Regular cardiac myocyte (primary cell): ENCODE results near the gene GIGYF1. TPM values are rescaled to one million over a fixed set of nuclear protein-coding genes. Genes with fewer than 3 reads are reported as not detected.

ENCODE experiments used
- total RNA-seq: library from RNA; depleted of rRNA; stranded (reverse); fragments of >200 nt; gene quantifications from 2 replicates; pipeline ENCODE4 v1.2.3, GENCODE V29; 2014

GIGYF1 gene
- total RNA-seq: 9.8 and 13.2 TPM in 2 replicates

DNA sequence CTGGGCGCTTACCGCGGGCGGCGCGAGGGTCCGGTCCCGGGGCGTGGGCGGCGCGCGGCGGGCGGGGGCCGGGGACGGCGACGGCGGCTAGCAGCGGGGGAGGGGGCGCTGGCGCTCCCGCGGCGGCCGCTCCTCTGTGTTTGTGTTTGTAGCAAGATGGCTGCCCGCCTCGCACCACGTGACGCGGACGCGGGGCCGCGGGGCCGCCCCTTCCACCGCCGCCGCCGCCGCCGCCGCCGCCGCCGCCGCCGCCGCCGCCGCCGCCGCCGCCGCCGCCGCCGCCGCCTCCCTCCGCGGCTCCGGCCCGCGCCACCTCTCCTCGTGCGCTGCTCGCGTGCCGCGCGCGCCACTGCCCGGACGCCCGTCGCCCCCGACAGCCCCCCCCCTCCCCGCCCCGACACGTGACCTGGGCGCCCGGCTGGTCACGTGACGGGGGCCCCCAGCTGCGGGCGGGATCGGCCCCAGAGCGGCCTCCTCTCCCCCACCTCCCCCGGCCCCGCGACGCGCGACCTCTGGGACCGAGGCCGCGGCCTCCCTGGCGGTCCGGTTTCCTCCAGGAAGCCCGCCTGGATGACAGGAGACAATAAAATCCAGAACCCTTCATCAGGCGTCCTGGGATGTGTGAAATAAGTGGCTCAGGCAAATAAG is at the start of gene GIGYF1:
TSS of gene GIGYF1 (minus strand) at position 153 of the 648 bp plus-strand sequence. CDS start 6,012 bp downstream, outside the sequence.

DNA sequence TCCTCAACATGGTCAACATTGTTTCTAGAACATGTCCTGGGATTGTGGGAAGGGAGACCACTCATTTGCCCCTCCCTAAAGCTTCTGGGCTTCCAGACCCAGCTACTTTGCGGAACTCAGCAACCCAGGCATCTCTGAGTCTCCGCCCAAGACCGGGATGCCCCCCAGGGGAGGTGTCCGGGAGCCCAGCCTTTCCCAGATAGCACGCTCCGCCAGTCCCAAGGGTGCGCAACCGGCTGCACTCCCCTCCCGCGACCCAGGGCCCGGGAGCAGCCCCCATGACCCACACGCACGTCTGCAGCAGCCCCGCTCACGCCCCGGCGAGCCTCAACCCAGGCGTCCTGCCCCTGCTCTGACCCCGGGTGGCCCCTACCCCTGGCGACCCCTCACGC is 26.2 kb upstream of the GIGYF1 start, which contains the start of gene EPO:
TSS of gene EPO (plus strand) at position 190 of the 392 bp plus-strand sequence. CDS start 513 bp downstream, outside the sequence.

DNA sequence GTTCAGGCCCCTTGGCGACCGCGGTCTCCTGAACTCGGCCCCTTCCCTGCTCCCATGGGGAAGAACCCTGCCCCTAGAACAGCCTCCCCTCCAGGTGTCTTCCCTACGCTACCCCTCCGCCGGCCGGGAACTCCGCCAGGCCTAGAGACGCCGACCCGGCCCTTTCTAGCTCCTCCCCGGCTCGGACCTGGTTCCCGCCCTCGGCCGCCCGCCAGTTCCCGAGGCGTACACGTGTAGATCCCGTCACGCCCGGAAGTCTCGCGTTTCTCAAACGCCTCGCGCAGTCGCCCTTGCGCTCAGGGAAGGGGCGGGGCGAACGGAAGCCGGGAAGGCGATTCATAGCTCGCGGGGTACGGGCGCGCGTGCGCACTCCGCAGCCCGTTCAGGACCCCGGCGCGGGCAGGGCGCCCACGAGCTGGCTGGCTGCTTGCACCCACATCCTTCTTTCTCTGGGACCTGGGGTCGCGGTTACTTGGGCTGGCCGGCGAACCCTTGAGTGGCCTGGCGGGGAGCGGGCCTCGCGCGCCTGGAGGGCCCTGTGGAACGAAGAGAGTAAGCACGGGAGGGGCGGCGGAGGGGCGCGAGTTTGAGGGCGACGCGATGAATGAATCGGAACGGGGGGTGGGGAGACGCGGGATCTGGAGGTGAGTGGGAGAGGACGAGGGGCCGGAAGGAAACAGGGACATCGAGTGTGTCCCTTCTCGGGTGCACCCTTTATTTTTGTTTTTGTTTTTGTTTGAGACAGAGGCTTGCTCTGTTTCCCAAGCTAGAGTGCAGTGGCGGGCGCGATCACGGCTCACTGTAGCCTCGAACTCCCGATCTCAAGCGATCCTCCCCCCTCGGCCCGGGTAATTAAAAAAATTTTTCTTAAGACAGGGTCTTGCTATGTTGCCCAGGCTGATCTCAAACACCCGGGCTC is 12.0 kb upstream of the GIGYF1 start, which contains the start of gene POP7:
TSS of gene POP7 (plus strand) at position 369 of the 919 bp plus-strand sequence. CDS start 710 bp downstream, outside the sequence.

DNA sequence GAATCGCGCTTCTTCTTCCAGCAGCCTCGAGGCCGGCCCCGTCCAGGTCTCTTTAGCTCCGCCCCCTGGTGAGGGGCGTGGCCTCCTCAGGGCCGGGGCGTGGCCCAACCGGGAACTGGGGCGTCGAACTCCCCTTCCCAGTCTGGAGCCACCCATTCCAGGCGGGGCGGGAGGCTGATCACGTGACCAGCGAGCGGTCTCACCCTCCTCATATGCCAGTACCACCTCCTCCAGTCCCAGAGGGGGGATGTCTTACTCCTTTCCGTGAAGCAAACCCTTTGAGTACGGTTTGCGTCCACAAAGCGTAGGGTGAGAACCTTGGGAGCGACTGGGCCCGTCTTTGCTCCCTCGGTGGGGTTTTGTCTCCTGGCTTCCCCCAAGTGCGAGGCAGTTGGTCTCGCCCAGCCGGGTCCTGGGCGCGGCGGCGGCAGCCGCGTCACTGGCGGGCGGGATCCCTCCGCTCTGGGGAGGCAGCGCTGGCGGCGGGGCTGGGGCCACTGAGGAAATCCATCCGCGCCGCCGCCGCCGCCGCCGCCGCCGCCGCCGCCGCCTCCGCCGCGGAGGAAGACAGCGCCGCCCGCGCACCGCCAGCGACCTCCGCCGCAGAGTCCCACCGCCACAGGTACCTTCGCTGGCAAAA is 20.6 kb downstream of the GIGYF1 start, which contains the start of gene GNB2:
TSS of gene GNB2 (plus strand) at position 439 of the 640 bp plus-strand sequence. CDS start 2,526 bp downstream, outside the sequence.

GRCh38 chr7:100655908-100656674 is 38.0 kb downstream of the GIGYF1 start, which contains the start of gene ACTL6B:
Gene ACTL6B (minus strand): TSS chr7:100656448. CDS start chr7:100656354, 94 bp downstream.

DNA sequence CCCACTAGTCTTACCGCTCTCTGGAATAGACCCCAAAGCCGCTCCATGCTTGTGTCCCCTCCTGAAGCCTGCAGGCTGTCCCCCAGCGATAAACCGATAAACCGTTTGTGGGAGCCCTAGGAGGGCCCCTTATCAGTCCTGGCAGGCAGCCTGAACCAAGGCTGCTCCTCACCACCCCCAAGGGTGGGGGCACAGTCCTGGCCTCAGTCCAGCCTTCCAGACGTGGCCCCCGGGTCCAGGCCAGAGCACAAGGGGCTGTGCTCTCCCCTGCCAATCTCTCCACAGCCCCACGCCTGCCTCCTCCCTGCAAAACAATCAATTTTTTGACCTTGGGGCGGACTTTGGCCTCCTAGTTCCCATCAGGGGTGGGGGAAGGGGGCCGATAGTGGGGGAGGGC is 52.6 kb downstream of the GIGYF1 start, which contains the start of gene TFR2:
TSS of gene TFR2 (minus strand) at position 90 of the 397 bp plus-strand sequence. CDS start at position 47, 43 bp downstream.

Other genes with a start within 250 kb of the GIGYF1 start
- 0.19 and 1.7 TPM in 2 replicates for gene SPACDR, start 230.0 kb downstream of the GIGYF1 start, total RNA-seq
- gene TSC22D4, start 215.0 kb downstream of the GIGYF1 start, total RNA-seq: 13.2 and 17.1 TPM in 2 replicates
- 0.19 and 0.85 TPM in 2 replicates for gene NYAP1, start 210.3 kb downstream of the GIGYF1 start, total RNA-seq
- 3.7 and 9.2 TPM in 2 replicates for gene AGFG2, start 155.0 kb downstream of the GIGYF1 start, total RNA-seq
- not detected in 2 replicates for gene SAP25, start 120.3 kb downstream of the GIGYF1 start, total RNA-seq
- gene LRCH4, start 108.1 kb downstream of the GIGYF1 start, total RNA-seq: 12.7 TPM in 2 replicates
- 0.28 and 0.77 TPM in 2 replicates for gene FBXO24, start 107.9 kb downstream of the GIGYF1 start, total RNA-seq
- gene PCOLCE, start 91.9 kb downstream of the GIGYF1 start, total RNA-seq: 24.2 and 39.5 TPM in 2 replicates
- 2.5 and 6.8 TPM in 2 replicates for gene MOSPD3, start 81.7 kb downstream of the GIGYF1 start, total RNA-seq
- gene TFR2, start 52.7 kb downstream of the GIGYF1 start, total RNA-seq: 0.77 and 2.3 TPM in 2 replicates
- not detected in 2 replicates for gene ACTL6B, start 37.8 kb downstream of the GIGYF1 start, total RNA-seq
- 57.5 and 169 TPM in 2 replicates for gene GNB2, start 20.5 kb downstream of the GIGYF1 start, total RNA-seq
- 29.3 and 60.6 TPM in 2 replicates for gene POP7, start 11.9 kb upstream of the GIGYF1 start, total RNA-seq
- not detected in 2 replicates for gene EPO, start 26.2 kb upstream of the GIGYF1 start, total RNA-seq
- gene ZAN, start 39.3 kb upstream of the GIGYF1 start, total RNA-seq: not detected in 2 replicates
- gene EPHB4, start 133.3 kb upstream of the GIGYF1 start, total RNA-seq: 40.9 and 47.7 TPM in 2 replicates
- 13.0 and 15.7 TPM in 2 replicates for gene SLC12A9, start 158.5 kb upstream of the GIGYF1 start, total RNA-seq
- gene TRIP6, start 173.1 kb upstream of the GIGYF1 start, total RNA-seq: 43.1 and 70.4 TPM in 2 replicates
- gene SRRT, start 180.9 kb upstream of the GIGYF1 start, total RNA-seq: 24.5 and 61.7 TPM in 2 replicates
- 6.1 and 6.8 TPM in 2 replicates for gene UFSP1, start 195.5 kb upstream of the GIGYF1 start, total RNA-seq
- gene ACHE, start 201.6 kb upstream of the GIGYF1 start, total RNA-seq: under 0.01 and 0.28 TPM in 2 replicates